DOHH2 (cell line): ENCODE results near the gene C4BPA.

Experiments used
- H3F3A ChIP-seq: fragments of 200-600 bp; sonication (generic), shearing (Covaris generic); 2 replicates; pipeline ENCODE4 v1.6.0; 2016; ENCODE audit warnings: antibody characterized with exemption, mild to moderate bottlenecking; ENCODE audit not compliant: control insufficient read depth, insufficient read depth
- H3K27ac ChIP-seq: fragments of 200-600 bp; sonication (generic); 2 replicates; pipeline ENCODE4 v1.5.1; 2014; ENCODE audit warnings: low read depth, mild to moderate bottlenecking, low read length, moderate library complexity
- H3K27me3 ChIP-seq: fragments of 200-600 bp; sonication (generic); 2 replicates; pipeline ENCODE4 v1.6.1; 2014; ENCODE audit warnings: mild to moderate bottlenecking, low read length, mixed read lengths; ENCODE audit not compliant: control insufficient read depth
- H3K36me3 ChIP-seq: fragments of 200-600 bp; sonication (generic); 2 replicates; pipeline ENCODE4 v1.6.1; 2014; ENCODE audit warnings: mild to moderate bottlenecking, low read length, moderate library complexity, mixed read lengths; ENCODE audit not compliant: control insufficient read depth
- H3K4me1 ChIP-seq: fragments of 200-600 bp; sonication (generic); 2 replicates; pipeline ENCODE4 v1.6.1; 2014; ENCODE audit warnings: mild to moderate bottlenecking, low read length, mixed read lengths; ENCODE audit not compliant: control insufficient read depth
- H3K4me2 ChIP-seq: fragments of 200-600 bp; sonication (generic); 2 replicates; pipeline ENCODE4 v1.6.0; 2014; ENCODE audit warnings: mild to moderate bottlenecking, low read length, moderate library complexity
- H3K4me3 ChIP-seq: fragments of 200-600 bp; sonication (generic); 2 replicates; pipeline ENCODE4 v1.5.1; 2014; ENCODE audit warnings: mild to moderate bottlenecking, low read length, mixed read lengths
- H3K79me2 ChIP-seq: fragments of 200-600 bp; sonication (generic); 2 replicates; pipeline ENCODE4 v1.6.1; 2014; ENCODE audit warnings: mild to moderate bottlenecking, low read length, mixed read lengths; ENCODE audit not compliant: control insufficient read depth
- H3K9me2 ChIP-seq: fragments of 200-600 bp; sonication (generic); replicated peaks from 2 replicates; pipeline ENCODE4 v1.6.1; 2014; ENCODE audit warnings: mild to moderate bottlenecking, low read length, mixed read lengths; ENCODE audit not compliant: control insufficient read depth
- H3K9me3 ChIP-seq: fragments of 200-600 bp; sonication (generic); 2 replicates; pipeline ENCODE4 v1.6.1; 2014; ENCODE audit warnings: antibody characterized with exemption, low read length, mixed read lengths; ENCODE audit not compliant: control insufficient read depth, insufficient read depth
- H4K20me1 ChIP-seq: fragments of 200-600 bp; sonication (generic); 2 replicates; pipeline ENCODE4 v1.6.0; 2014; ENCODE audit warnings: low read depth, mild to moderate bottlenecking, antibody characterized with exemption, low read length, moderate library complexity; ENCODE audit not compliant: control insufficient read depth, insufficient read depth
- CTCF ChIP-seq: fragments of 200-600 bp; sonication (generic); IDR thresholded peaks from one replicate; pipeline ENCODE4 v1.5.1; 2014; ENCODE audit warnings: antibody characterized with exemption, mild to moderate bottlenecking, low read depth, low read length; ENCODE audit not compliant: poor library complexity, severe bottlenecking
- EZH2phosphoT487 ChIP-seq: fragments of 200-600 bp; sonication (generic); IDR thresholded peaks from 2 replicates; pipeline ENCODE4 v1.6.1; 2017; ENCODE audit warnings: borderline replicate concordance, mild to moderate bottlenecking, antibody characterized with exemption, low read length, moderate library complexity, mixed read lengths

The C4BPA gene

GRCh38 chr1:207059881-207060280, 44.2 kb upstream of the C4BPA start:
- Histone ChIP-seq H3K36me3 (no peaks in the 10 kb centered on the region), H3K9me2 (no peaks in the 10 kb centered on the region), H3K27me3 (0 out of 2 replicates have a peak, but pooled peaks cover 7% of the 10 kb centered on the region), H3K27ac (no peak overlapping the region), H4K20me1 (no peaks in the 10 kb centered on the region), H3F3A (no peaks in the 10 kb centered on the region), H3K4me2 (no peak overlapping the region), H3K4me1 (peaks cover 2% of the 10 kb centered on the region; the same call in 1 of the 2 replicates), H3K9me3 (no peaks in the 10 kb centered on the region), H3K79me2 (no peaks in the 10 kb centered on the region), H3K4me3 (no peak overlapping the region)
- TF ChIP-seq EZH2phosphoT487 (no peak), CTCF (no peak)

- H3K9me3 ChIP-seq = no peaks in the 10 kb centered on the region
- H3K27me3 ChIP-seq = 0 out of 2 replicates have a peak, but pooled peaks cover 4% of the 10 kb centered on the region
- no peaks in the 10 kb centered on the region for H3K79me2 ChIP-seq
- H3K4me1 ChIP-seq = no peaks in the 10 kb centered on the region; the same call in 1 of the 2 replicates
- H3K9me2 ChIP-seq = no peaks in the 10 kb centered on the region
- no peak overlapping the region for H3K27ac ChIP-seq
- no peak for TF ChIP-seq CTCF
- no peaks in the 10 kb centered on the region for H4K20me1 ChIP-seq
- no peaks in the 10 kb centered on the region for H3F3A ChIP-seq
- H3K36me3 ChIP-seq = no peaks in the 10 kb centered on the region
- H3K4me3 ChIP-seq = no peak overlapping the region
- no peak overlapping the region for H3K4me2 ChIP-seq
Observed at GRCh38 chr1:207060596-207060995, 43.4 kb upstream of the C4BPA start.

GRCh38 chr1:207062058-207062457, 42.0 kb upstream of the C4BPA start:
- Histone ChIP-seq H3K4me3 (no peak overlapping the region), H3F3A (no peaks in the 10 kb centered on the region), H3K4me1 (no peaks in the 10 kb centered on the region), H3K27ac (no peak overlapping the region), H3K9me3 (no peaks in the 10 kb centered on the region), H3K4me2 (no peak overlapping the region), H4K20me1 (no peaks in the 10 kb centered on the region), H3K79me2 (no peaks in the 10 kb centered on the region), H3K36me3 (no peaks in the 10 kb centered on the region), H3K9me2 (no peaks in the 10 kb centered on the region), H3K27me3 (0 out of 2 replicates have a peak, but pooled peaks cover 2% of the 10 kb centered on the region)
- TF ChIP-seq CTCF = no peak
- TF ChIP-seq EZH2phosphoT487 = no peak
